ENCODE measurements around the gene TNFRSF25. TPM values are rescaled to one million over a fixed set of nuclear protein-coding genes. Genes with fewer than 3 reads are reported as not detected.

Gene TNFRSF25
- polyA plus RNA-seq, 1 donor from 2014 or later = 52.2 TPM

GRCh38 chr1:6485168-6486101 is 19.5 kb upstream of the TNFRSF25 start:
- no peak overlapping the region for H3K4me2 ChIP-seq (ENCODE audit: low read length)
- no peaks in the 10 kb centered on the region for H3K79me2 ChIP-seq (replicated peaks; ENCODE audit: insufficient read depth, low read length)
- peaks cover 13% of the 10 kb centered on the region for H3K27me3 ChIP-seq (ENCODE audit: insufficient read depth, low read depth, low read length)
- no peaks in the 10 kb centered on the region for H3K36me3 ChIP-seq (ENCODE audit: insufficient read depth, low read length)
- H3K9me2 ChIP-seq (ENCODE audit: insufficient read depth, low read length) = no peaks in the 10 kb centered on the region
- H4K20me1 ChIP-seq (ENCODE audit: insufficient read depth) = no peaks in the 10 kb centered on the region
- no peak for TF ChIP-seq MXI1 (conservative IDR thresholded peaks at IDR 0.05; ENCODE audit: poor library complexity, severe bottlenecking)
- TF ChIP-seq TAF1 (IDR thresholded peaks at IDR 0.05; ENCODE audit: low read depth) = no peak
- TF ChIP-seq RAD21 (conservative IDR thresholded peaks at IDR 0.05) = no peak
- TF ChIP-seq POLR2AphosphoS5 (IDR thresholded peaks at IDR 0.05) = no peak
- TF ChIP-seq SMC3 (conservative IDR thresholded peaks at IDR 0.05; ENCODE audit: poor library complexity) = no peak
- no peak for TF ChIP-seq EZH2 (IDR thresholded peaks at IDR 0.05; ENCODE audit: borderline replicate concordance, insufficient read depth, low read length, poor library complexity, severe bottlenecking)
- TF ChIP-seq REST (IDR thresholded peaks at IDR 0.05; ENCODE audit: borderline replicate concordance) = no peak
- no peak for TF ChIP-seq CTCF (IDR thresholded peaks at IDR 0.05; ENCODE audit: poor library complexity, severe bottlenecking)
- no peak for TF ChIP-seq EP300 (conservative IDR thresholded peaks at IDR 0.05; ENCODE audit: poor library complexity, severe bottlenecking)
- peak overlapping the region; percentile 46 for H3K9ac ChIP-seq (ENCODE audit: low read length)
- no peaks in the 10 kb centered on the region for H3F3A ChIP-seq (ENCODE audit: insufficient read depth, low read length, poor library complexity, severe bottlenecking)
- H3K9me3 ChIP-seq (ENCODE audit: low read length) = no peaks in the 10 kb centered on the region
- H3K27ac ChIP-seq (ENCODE audit: low read length) = no peak overlapping the region
- H3K4me3 ChIP-seq (ENCODE audit: low read length) = peak overlapping the region; percentile 59
- no peak overlapping the region for H2AFZ ChIP-seq (ENCODE audit: low read depth, low read length)

GRCh38 chr1:6484826-6485167 is 18.8 kb upstream of the TNFRSF25 start:
- no peaks in the 10 kb centered on the region for H3F3A ChIP-seq (ENCODE audit: insufficient read depth, low read length, poor library complexity, severe bottlenecking)
- TF ChIP-seq EZH2 (IDR thresholded peaks at IDR 0.05; ENCODE audit: borderline replicate concordance, insufficient read depth, low read length, poor library complexity, severe bottlenecking) (no peak), TAF1 (IDR thresholded peaks at IDR 0.05; ENCODE audit: low read depth) (no peak), REST (IDR thresholded peaks at IDR 0.05; ENCODE audit: borderline replicate concordance) (no peak), SMC3 (conservative IDR thresholded peaks at IDR 0.05; ENCODE audit: poor library complexity) (no peak), CTCF (IDR thresholded peaks at IDR 0.05; ENCODE audit: poor library complexity, severe bottlenecking) (no peak), RAD21 (conservative IDR thresholded peaks at IDR 0.05) (no peak), EP300 (conservative IDR thresholded peaks at IDR 0.05; ENCODE audit: poor library complexity, severe bottlenecking) (no peak), POLR2AphosphoS5 (IDR thresholded peaks at IDR 0.05) (no peak), MXI1 (conservative IDR thresholded peaks at IDR 0.05; ENCODE audit: poor library complexity, severe bottlenecking) (no peak)
- H3K4me2 ChIP-seq (ENCODE audit: low read length) = no peak overlapping the region
- H4K20me1 ChIP-seq (ENCODE audit: insufficient read depth) = no peaks in the 10 kb centered on the region
- no peaks in the 10 kb centered on the region for H3K9me2 ChIP-seq (ENCODE audit: insufficient read depth, low read length)
- no peaks in the 10 kb centered on the region for H3K36me3 ChIP-seq (ENCODE audit: insufficient read depth, low read length)
- H2AFZ ChIP-seq (ENCODE audit: low read depth, low read length) = no peak overlapping the region
- H3K9ac ChIP-seq (ENCODE audit: low read length) = peak overlapping the region; percentile 46
- H3K27me3 ChIP-seq (ENCODE audit: insufficient read depth, low read depth, low read length) = peaks cover 13% of the 10 kb centered on the region
- H3K27ac ChIP-seq (ENCODE audit: low read length) = no peak overlapping the region
- peak overlapping the region; percentile 59 for H3K4me3 ChIP-seq (ENCODE audit: low read length)
- H3K9me3 ChIP-seq (ENCODE audit: low read length) = no peaks in the 10 kb centered on the region
- H3K79me2 ChIP-seq (replicated peaks; ENCODE audit: insufficient read depth, low read length) = no peaks in the 10 kb centered on the region
